ENCODE measurements around the gene TP53BP1.

TP53BP1 gene

DNA sequence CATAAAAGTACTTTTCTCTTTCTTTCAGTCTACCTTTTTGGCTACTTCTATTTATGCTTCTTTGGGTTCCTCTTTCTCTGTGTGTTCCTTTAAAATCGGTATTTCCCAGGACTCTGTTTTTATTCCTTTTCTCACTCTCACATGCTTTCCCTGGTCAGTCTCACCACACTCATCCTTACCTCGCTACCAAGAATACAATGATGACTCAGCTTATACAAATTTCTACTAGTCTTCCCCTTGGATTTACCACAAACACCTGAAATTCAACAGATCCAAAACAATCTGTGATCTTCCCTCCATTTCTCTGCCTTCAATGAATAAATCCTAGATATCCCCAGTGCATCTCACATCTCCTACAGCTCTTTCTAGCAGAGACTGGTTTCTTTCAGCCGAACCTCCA, 69.2 kb downstream of the TP53BP1 start:
- peaks cover 15% of the 10 kb centered on the region for H3K79me1 ChIP-seq (replicated peaks; ENCODE audit: low read length, poor library complexity, severe bottlenecking)
- no peak overlapping the region for H4K8ac ChIP-seq (ENCODE audit: low read length)
- no peak overlapping the region for H3K14ac ChIP-seq (ENCODE audit: low read length in 2 of 2)
- no peaks in the 10 kb centered on the region for H3K4me1 ChIP-seq (ENCODE audit: control insufficient read depth, insufficient read depth, low read depth, low read length)
- DNase-seq = no peak
- no peak overlapping the region for H3K27ac ChIP-seq (ENCODE audit: low read length, poor library complexity, severe bottlenecking)
- H4K91ac ChIP-seq (ENCODE audit: low read length) = no peak overlapping the region
- peaks cover 41 to 90% of the 10 kb centered on the region in 2 experiments for H3K36me3 ChIP-seq (ENCODE audit: control insufficient read depth in 1 of 2, insufficient read depth in 2 of 2, low read depth in 1 of 2, low read length in 2 of 2)
- no peak overlapping the region for H2AK5ac ChIP-seq (ENCODE audit: low read length, severe bottlenecking)
- no peak overlapping the region for H3K4me2 ChIP-seq (ENCODE audit: low read length, poor library complexity, severe bottlenecking)
- no peak overlapping the region for H2AFZ ChIP-seq (ENCODE audit: low read depth, low read length)
- no peak overlapping the region for H3K4me3 ChIP-seq (ENCODE audit: insufficient read depth in 1 of 2, low read depth in 1 of 2, low read length in 2 of 2)
- H2BK5ac ChIP-seq (ENCODE audit: low read depth, low read length, poor library complexity, severe bottlenecking) = no peak overlapping the region
- WGBS = 90% methylated on average over 3 of the region's 3 CpGs
- no peak overlapping the region for H3K9ac ChIP-seq (ENCODE audit: low read length)
- no peak overlapping the region for H2BK120ac ChIP-seq (ENCODE audit: low read depth, low read length)
- H2BK12ac ChIP-seq (ENCODE audit: low read length in 2 of 2) = no peak overlapping the region
- no peaks in the 10 kb centered on the region for H3K9me3 ChIP-seq (ENCODE audit: control insufficient read depth, low read length)
- no peak overlapping the region for H3K23ac ChIP-seq (ENCODE audit: low read length in 2 of 2)
- H3K4ac ChIP-seq (ENCODE audit: low read depth in 1 of 2, low read length in 2 of 2) = no peak overlapping the region
- no peaks in the 10 kb centered on the region for H3K27me3 ChIP-seq (ENCODE audit: control insufficient read depth in 1 of 2, insufficient read depth in 1 of 2, low read length in 2 of 2)
- H2BK15ac ChIP-seq (ENCODE audit: low read depth, poor library complexity, severe bottlenecking) = no peak overlapping the region
- no peak overlapping the region for H3K18ac ChIP-seq (ENCODE audit: low read depth in 1 of 2, low read length in 2 of 2)

GRCh38 chr15:43420876-43421275, 72.1 kb downstream of the TP53BP1 start:
- Histone ChIP-seq H3K14ac (ENCODE audit: low read length in 2 of 2) (no peak overlapping the region), H3K36me3 (ENCODE audit: control insufficient read depth in 1 of 2, insufficient read depth in 2 of 2, low read depth in 1 of 2, low read length in 2 of 2) (peaks cover 36 to 91% of the 10 kb centered on the region in 2 experiments), H3K4ac (ENCODE audit: low read depth in 1 of 2, low read length in 2 of 2) (no peak overlapping the region), H2BK5ac (ENCODE audit: low read depth, low read length, poor library complexity, severe bottlenecking) (no peak overlapping the region), H3K4me1 (ENCODE audit: control insufficient read depth, insufficient read depth, low read depth, low read length) (no peaks in the 10 kb centered on the region), H3K18ac (ENCODE audit: low read depth in 1 of 2, low read length in 2 of 2) (no peak overlapping the region), H3K4me3 (ENCODE audit: insufficient read depth in 1 of 2, low read depth in 1 of 2, low read length in 2 of 2) (no peak overlapping the region), H2AFZ (ENCODE audit: low read depth, low read length) (no peak overlapping the region), H2BK120ac (ENCODE audit: low read depth, low read length) (no peak overlapping the region), H3K27me3 (ENCODE audit: control insufficient read depth in 1 of 2, insufficient read depth in 1 of 2, low read length in 2 of 2) (no peaks in the 10 kb centered on the region), H3K9me3 (ENCODE audit: control insufficient read depth, low read length) (no peaks in the 10 kb centered on the region), H3K4me2 (ENCODE audit: low read length, poor library complexity, severe bottlenecking) (no peak overlapping the region), H2BK12ac (ENCODE audit: low read length in 2 of 2) (no peak overlapping the region), H4K91ac (ENCODE audit: low read length) (no peak overlapping the region), H4K8ac (ENCODE audit: low read length) (no peak overlapping the region), H3K23ac (ENCODE audit: low read length in 2 of 2) (no peak overlapping the region), H2BK15ac (ENCODE audit: low read depth, poor library complexity, severe bottlenecking) (no peak overlapping the region), H3K9ac (ENCODE audit: low read length) (no peak overlapping the region), H2AK5ac (ENCODE audit: low read length, severe bottlenecking) (no peak overlapping the region), H3K27ac (ENCODE audit: low read length, poor library complexity, severe bottlenecking) (no peak overlapping the region), H3K79me1 (replicated peaks; ENCODE audit: low read length, poor library complexity, severe bottlenecking) (peaks cover 16% of the 10 kb centered on the region)
- WGBS = 99% methylated on average over 7 of the region's 7 CpGs
- no peak for DNase-seq

- Histone ChIP-seq H3K4me3 (ENCODE audit: insufficient read depth in 1 of 2, low read depth in 1 of 2, low read length in 2 of 2) (no peak overlapping the region), H2BK5ac (ENCODE audit: low read depth, low read length, poor library complexity, severe bottlenecking) (no peak overlapping the region), H2AFZ (ENCODE audit: low read depth, low read length) (no peak overlapping the region), H4K91ac (ENCODE audit: low read length) (no peak overlapping the region), H3K14ac (ENCODE audit: low read length in 2 of 2) (no peak overlapping the region), H3K23ac (ENCODE audit: low read length in 2 of 2) (no peak overlapping the region), H3K79me1 (replicated peaks; ENCODE audit: low read length, poor library complexity, severe bottlenecking) (peaks cover 17% of the 10 kb centered on the region), H3K36me3 (ENCODE audit: control insufficient read depth in 1 of 2, insufficient read depth in 2 of 2, low read depth in 1 of 2, low read length in 2 of 2) (peaks cover 40 to 96% of the 10 kb centered on the region in 2 experiments), H2BK15ac (ENCODE audit: low read depth, poor library complexity, severe bottlenecking) (no peak overlapping the region), H4K8ac (ENCODE audit: low read length) (no peak overlapping the region), H3K4me2 (ENCODE audit: low read length, poor library complexity, severe bottlenecking) (no peak overlapping the region), H2AK5ac (ENCODE audit: low read length, severe bottlenecking) (no peak overlapping the region), H3K9ac (ENCODE audit: low read length) (no peak overlapping the region), H3K4me1 (ENCODE audit: control insufficient read depth, insufficient read depth, low read depth, low read length) (no peaks in the 10 kb centered on the region), H3K9me3 (ENCODE audit: control insufficient read depth, low read length) (no peaks in the 10 kb centered on the region), H3K4ac (ENCODE audit: low read depth in 1 of 2, low read length in 2 of 2) (no peak overlapping the region), H2BK12ac (ENCODE audit: low read length in 2 of 2) (no peak overlapping the region), H3K27me3 (ENCODE audit: control insufficient read depth in 1 of 2, insufficient read depth in 1 of 2, low read length in 2 of 2) (no peaks in the 10 kb centered on the region), H3K18ac (ENCODE audit: low read depth in 1 of 2, low read length in 2 of 2) (no peak overlapping the region), H3K27ac (ENCODE audit: low read length, poor library complexity, severe bottlenecking) (no peak overlapping the region), H2BK120ac (ENCODE audit: low read depth, low read length) (no peak overlapping the region)
- no peak for DNase-seq
- WGBS = 96% methylated on average over 10 of the region's 10 CpGs
Measured at GRCh38 chr15:43420435-43420834, 72.5 kb downstream of the TP53BP1 start.

DNA sequence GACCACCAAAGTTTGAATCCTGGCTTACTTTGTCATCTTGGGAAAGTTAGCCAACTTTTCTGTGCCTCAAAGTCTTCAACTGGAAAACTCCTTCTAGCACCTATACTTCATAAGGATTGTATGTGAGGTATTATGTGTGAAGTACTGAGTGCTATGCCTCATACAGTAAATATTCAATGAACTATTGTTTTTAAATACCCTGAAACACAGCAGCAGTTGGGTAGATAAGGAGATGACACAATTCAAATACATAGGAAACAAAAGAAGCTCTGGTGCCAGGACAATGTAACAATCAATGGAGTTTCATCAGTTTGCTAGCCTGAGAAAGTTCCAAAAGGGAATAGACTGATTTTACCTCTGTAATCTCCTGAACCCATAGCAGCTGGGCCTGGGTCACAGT, 78.8 kb downstream of the TP53BP1 start:
- H3K4ac ChIP-seq (ENCODE audit: low read depth in 1 of 2, low read length in 2 of 2) = no peak overlapping the region
- H4K91ac ChIP-seq (ENCODE audit: low read length) = no peak overlapping the region
- H2BK15ac ChIP-seq (ENCODE audit: low read depth, poor library complexity, severe bottlenecking) = no peak overlapping the region
- no peak overlapping the region for H2AK5ac ChIP-seq (ENCODE audit: low read length, severe bottlenecking)
- H3K4me1 ChIP-seq (ENCODE audit: control insufficient read depth, insufficient read depth, low read depth, low read length) = no peaks in the 10 kb centered on the region
- no peaks in the 10 kb centered on the region for H3K9me3 ChIP-seq (ENCODE audit: control insufficient read depth, low read length)
- H4K8ac ChIP-seq (ENCODE audit: low read length) = no peak overlapping the region
- H3K14ac ChIP-seq (ENCODE audit: low read length in 2 of 2) = no peak overlapping the region
- H3K4me3 ChIP-seq (ENCODE audit: insufficient read depth in 1 of 2, low read depth in 1 of 2, low read length in 2 of 2) = no peak overlapping the region
- H3K9ac ChIP-seq (ENCODE audit: low read length) = no peak overlapping the region
- no peak overlapping the region for H3K27ac ChIP-seq (ENCODE audit: low read length, poor library complexity, severe bottlenecking)
- no peak overlapping the region for H2BK5ac ChIP-seq (ENCODE audit: low read depth, low read length, poor library complexity, severe bottlenecking)
- no peaks in the 10 kb centered on the region for H3K27me3 ChIP-seq (ENCODE audit: control insufficient read depth in 1 of 2, insufficient read depth in 1 of 2, low read length in 2 of 2)
- H3K23ac ChIP-seq (ENCODE audit: low read length in 2 of 2) = no peak overlapping the region
- peaks cover 31 to 90% of the 10 kb centered on the region in 2 experiments for H3K36me3 ChIP-seq (ENCODE audit: control insufficient read depth in 1 of 2, insufficient read depth in 2 of 2, low read depth in 1 of 2, low read length in 2 of 2)
- no peak for DNase-seq
- no peak overlapping the region for H2BK120ac ChIP-seq (ENCODE audit: low read depth, low read length)
- no peak overlapping the region for H3K4me2 ChIP-seq (ENCODE audit: low read length, poor library complexity, severe bottlenecking)
- no peak overlapping the region for H3K18ac ChIP-seq (ENCODE audit: low read depth in 1 of 2, low read length in 2 of 2)
- no peak overlapping the region for H2AFZ ChIP-seq (ENCODE audit: low read depth, low read length)
- H2BK12ac ChIP-seq (ENCODE audit: low read length in 2 of 2) = no peak overlapping the region
- H3K79me1 ChIP-seq (replicated peaks; ENCODE audit: low read length, poor library complexity, severe bottlenecking) = peaks cover 18% of the 10 kb centered on the region
